ENCODE results near the gene JARID2.

The JARID2 gene

DNA sequence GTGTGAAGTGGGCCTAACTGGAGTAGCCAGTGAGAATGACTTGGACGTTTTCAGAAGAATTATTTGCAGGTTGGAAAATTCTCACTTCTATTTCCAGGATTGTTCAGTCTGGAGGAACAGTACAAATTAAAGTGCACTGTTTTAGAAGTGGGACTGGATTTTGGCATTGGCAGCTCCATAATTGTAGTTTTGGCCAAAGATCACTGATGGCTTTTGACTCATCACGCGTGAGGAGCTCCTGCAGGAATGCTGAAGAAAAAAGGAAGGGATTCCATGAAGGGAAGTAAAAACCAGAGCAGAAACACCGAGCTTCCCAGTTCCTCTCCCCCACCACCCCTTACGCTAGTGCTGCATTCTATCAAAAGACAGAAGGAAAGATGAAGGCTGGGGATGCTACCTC is 103.5 kb downstream of the JARID2 start:
- Histone ChIP-seq H4K8ac (ENCODE audit: low read depth, low read length) (no peak overlapping the region), H3K4ac (ENCODE audit: low read length) (no peak overlapping the region), H2AK5ac (ENCODE audit: low read depth, low read length) (no peak overlapping the region), H3K14ac (ENCODE audit: low read length) (no peak overlapping the region), H3K18ac (ENCODE audit: low read length) (no peak overlapping the region), H2BK12ac (ENCODE audit: low read length) (no peak overlapping the region), H3K23ac (ENCODE audit: low read depth, low read length, poor library complexity) (no peak overlapping the region), H3K9me3 (replicated peaks in 1 of 2; ENCODE audit: control insufficient read depth in 2 of 2, insufficient read depth in 1 of 2, low read depth in 1 of 2, low read length in 2 of 2) (peaks cover 0 to 5% of the 10 kb centered on the region in 2 donors), H3K27me3 (ENCODE audit: control insufficient read depth in 3 of 3, insufficient read depth in 3 of 3, low read depth in 1 of 3, low read length in 3 of 3) (no peaks in the 10 kb centered on the region), H3K9ac (ENCODE audit: low read depth, low read length, poor library complexity) (no peak overlapping the region), H2BK15ac (ENCODE audit: low read length) (no peak overlapping the region), H3K79me1 (ENCODE audit: low read depth, low read length) (no peaks in the 10 kb centered on the region), H3K4me3 (ENCODE audit: low read length in 2 of 2) (no peak overlapping the region), H2BK5ac (ENCODE audit: low read length) (no peak overlapping the region), H2BK120ac (ENCODE audit: low read depth, low read length) (no peak overlapping the region), H2AFZ (ENCODE audit: low read length) (no peak overlapping the region), H4K91ac (ENCODE audit: low read depth, low read length, poor library complexity) (no peak overlapping the region), H3K36me3 (replicated peaks in 1 of 2; ENCODE audit: control insufficient read depth in 2 of 2, insufficient read depth in 2 of 2, low read length in 2 of 2) (no peaks in the 10 kb centered on the region), H3K4me2 (ENCODE audit: insufficient read depth, low read length, poor library complexity, severe bottlenecking) (no peak overlapping the region), H3K27ac (replicated peaks; ENCODE audit: low read length) (no peak overlapping the region), H3K4me1 (ENCODE audit: control insufficient read depth in 2 of 2, insufficient read depth in 1 of 2, low read depth in 1 of 2, low read length in 2 of 2) (peaks cover 8 to 10% of the 10 kb centered on the region in 2 donors)
- WGBS, 2 donors (ENCODE audit: extremely low coverage in 2 of 2, insufficient read length in 2 of 2, insufficient replicate concordance in 1 of 2), result no CpG with 5 or more reads among the region's 5 CpGs
- DNase-seq (ENCODE audit: low spot score), result no peak

GRCh38 chr6:15350386-15351083 is 104.7 kb downstream of the JARID2 start:
- Histone ChIP-seq H2BK5ac (ENCODE audit: low read length) (no peak overlapping the region), H3K4me1 (ENCODE audit: control insufficient read depth in 2 of 2, insufficient read depth in 1 of 2, low read depth in 1 of 2, low read length in 2 of 2) (peaks cover 9% of the 10 kb centered on the region in 2 donors), H2BK120ac (ENCODE audit: low read depth, low read length) (no peak overlapping the region), H4K91ac (ENCODE audit: low read depth, low read length, poor library complexity) (no peak overlapping the region), H3K4ac (ENCODE audit: low read length) (no peak overlapping the region), H3K4me2 (ENCODE audit: insufficient read depth, low read length, poor library complexity, severe bottlenecking) (no peak overlapping the region), H3K9ac (ENCODE audit: low read depth, low read length, poor library complexity) (no peak overlapping the region), H3K27ac (replicated peaks; ENCODE audit: low read length) (no peak overlapping the region), H2BK15ac (ENCODE audit: low read length) (no peak overlapping the region), H4K8ac (ENCODE audit: low read depth, low read length) (no peak overlapping the region), H3K79me1 (ENCODE audit: low read depth, low read length) (no peaks in the 10 kb centered on the region), H2AK5ac (ENCODE audit: low read depth, low read length) (no peak overlapping the region), H3K36me3 (replicated peaks in 1 of 2; ENCODE audit: control insufficient read depth in 2 of 2, insufficient read depth in 2 of 2, low read length in 2 of 2) (no peaks in the 10 kb centered on the region), H3K4me3 (ENCODE audit: low read length in 2 of 2) (no peak overlapping the region), H3K23ac (ENCODE audit: low read depth, low read length, poor library complexity) (no peak overlapping the region), H3K18ac (ENCODE audit: low read length) (no peak overlapping the region), H3K9me3 (replicated peaks in 1 of 2; ENCODE audit: control insufficient read depth in 2 of 2, insufficient read depth in 1 of 2, low read depth in 1 of 2, low read length in 2 of 2) (peaks cover 0 to 5% of the 10 kb centered on the region in 2 donors), H3K14ac (ENCODE audit: low read length) (no peak overlapping the region), H2BK12ac (ENCODE audit: low read length) (no peak overlapping the region), H2AFZ (ENCODE audit: low read length) (no peak overlapping the region), H3K27me3 (ENCODE audit: control insufficient read depth in 3 of 3, insufficient read depth in 3 of 3, low read depth in 1 of 3, low read length in 3 of 3) (no peaks in the 10 kb centered on the region)
- no CpG with 5 or more reads among the region's 6 CpGs for WGBS, 2 donors (ENCODE audit: extremely low coverage in 2 of 2, insufficient read length in 2 of 2, insufficient replicate concordance in 1 of 2)
- DNase-seq (ENCODE audit: low spot score), result no peak

DNA sequence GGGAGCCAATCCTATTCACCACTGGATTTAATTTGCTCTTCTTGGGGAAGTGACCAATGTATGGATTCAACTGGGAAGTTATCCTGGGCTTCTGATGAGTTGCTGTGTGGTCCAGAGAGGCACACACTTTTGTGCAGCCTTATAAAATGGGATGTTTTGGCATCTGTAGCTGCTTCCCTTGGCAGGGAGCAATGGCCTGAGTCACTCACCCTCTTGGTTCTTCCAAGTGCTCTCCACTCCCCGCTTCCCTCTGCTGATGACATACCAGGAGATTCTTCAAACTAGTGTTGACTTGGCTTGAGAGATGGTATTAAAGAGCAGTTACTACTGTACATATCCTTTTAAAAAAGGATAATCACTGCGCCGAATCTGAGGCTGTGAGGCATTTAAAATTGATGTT is 105.8 kb downstream of the JARID2 start:
- H3K4me2 ChIP-seq (ENCODE audit: insufficient read depth, low read length, poor library complexity, severe bottlenecking), result no peak overlapping the region

GRCh38 chr6:15352220-15352619 is 106.4 kb downstream of the JARID2 start:
- H3K79me1 ChIP-seq (ENCODE audit: low read depth, low read length), result no peaks in the 10 kb centered on the region
- no peaks in the 10 kb centered on the region for H3K27me3 ChIP-seq (ENCODE audit: control insufficient read depth in 3 of 3, insufficient read depth in 3 of 3, low read depth in 1 of 3, low read length in 3 of 3)
- no peak overlapping the region for H3K23ac ChIP-seq (ENCODE audit: low read depth, low read length, poor library complexity)
- no peak overlapping the region for H2BK15ac ChIP-seq (ENCODE audit: low read length)
- no peak overlapping the region for H3K27ac ChIP-seq (replicated peaks; ENCODE audit: low read length)
- H2AK5ac ChIP-seq (ENCODE audit: low read depth, low read length), result no peak overlapping the region
- H2AFZ ChIP-seq (ENCODE audit: low read length), result no peak overlapping the region
- no peak overlapping the region for H3K14ac ChIP-seq (ENCODE audit: low read length)
- no peak overlapping the region for H3K4me3 ChIP-seq (ENCODE audit: low read length in 2 of 2)
- DNase-seq (ENCODE audit: low spot score), result no peak
- H3K4ac ChIP-seq (ENCODE audit: low read length), result no peak overlapping the region
- no peak overlapping the region for H2BK120ac ChIP-seq (ENCODE audit: low read depth, low read length)
- H3K9ac ChIP-seq (ENCODE audit: low read depth, low read length, poor library complexity), result no peak overlapping the region
- H3K4me2 ChIP-seq (ENCODE audit: insufficient read depth, low read length, poor library complexity, severe bottlenecking), result no peak overlapping the region
- H3K18ac ChIP-seq (ENCODE audit: low read length), result no peak overlapping the region
- no CpG with 5 or more reads among the region's 4 CpGs for WGBS, 2 donors (ENCODE audit: extremely low coverage in 2 of 2, insufficient read length in 2 of 2, insufficient replicate concordance in 1 of 2)
- no peak overlapping the region for H2BK12ac ChIP-seq (ENCODE audit: low read length)
- peaks cover 14 to 15% of the 10 kb centered on the region in 2 donors for H3K4me1 ChIP-seq (ENCODE audit: control insufficient read depth in 2 of 2, insufficient read depth in 1 of 2, low read depth in 1 of 2, low read length in 2 of 2)
- no peaks in the 10 kb centered on the region for H3K36me3 ChIP-seq (replicated peaks in 1 of 2; ENCODE audit: control insufficient read depth in 2 of 2, insufficient read depth in 2 of 2, low read length in 2 of 2)
- no peak overlapping the region for H2BK5ac ChIP-seq (ENCODE audit: low read length)
- H4K91ac ChIP-seq (ENCODE audit: low read depth, low read length, poor library complexity), result no peak overlapping the region
- peaks cover 0 to 5% of the 10 kb centered on the region in 2 donors for H3K9me3 ChIP-seq (replicated peaks in 1 of 2; ENCODE audit: control insufficient read depth in 2 of 2, insufficient read depth in 1 of 2, low read depth in 1 of 2, low read length in 2 of 2)
- H4K8ac ChIP-seq (ENCODE audit: low read depth, low read length), result no peak overlapping the region

More for the DNA sequence above, 105.8 kb downstream of the JARID2 start:
- no peak overlapping the region for H4K8ac ChIP-seq (ENCODE audit: low read depth, low read length)
- WGBS, 2 donors (ENCODE audit: extremely low coverage in 2 of 2, insufficient read length in 2 of 2, insufficient replicate concordance in 1 of 2), result no CpG with 5 or more reads among the region's 3 CpGs
- no peaks in the 10 kb centered on the region for H3K36me3 ChIP-seq (replicated peaks in 1 of 2; ENCODE audit: control insufficient read depth in 2 of 2, insufficient read depth in 2 of 2, low read length in 2 of 2)
- H3K4me1 ChIP-seq (ENCODE audit: control insufficient read depth in 2 of 2, insufficient read depth in 1 of 2, low read depth in 1 of 2, low read length in 2 of 2), result peaks cover 12 to 14% of the 10 kb centered on the region in 2 donors
- H3K14ac ChIP-seq (ENCODE audit: low read length), result no peak overlapping the region
- H3K27me3 ChIP-seq (ENCODE audit: control insufficient read depth in 3 of 3, insufficient read depth in 3 of 3, low read depth in 1 of 3, low read length in 3 of 3), result no peaks in the 10 kb centered on the region
- no peak overlapping the region for H3K4me3 ChIP-seq (ENCODE audit: low read length in 2 of 2)
- H2BK12ac ChIP-seq (ENCODE audit: low read length), result no peak overlapping the region
- H3K27ac ChIP-seq (replicated peaks; ENCODE audit: low read length), result no peak overlapping the region
- H3K23ac ChIP-seq (ENCODE audit: low read depth, low read length, poor library complexity), result no peak overlapping the region
- DNase-seq (ENCODE audit: low spot score), result no peak
- H3K9ac ChIP-seq (ENCODE audit: low read depth, low read length, poor library complexity), result no peak overlapping the region
- H3K18ac ChIP-seq (ENCODE audit: low read length), result no peak overlapping the region
- H2BK15ac ChIP-seq (ENCODE audit: low read length), result no peak overlapping the region
- H3K9me3 ChIP-seq (replicated peaks in 1 of 2; ENCODE audit: control insufficient read depth in 2 of 2, insufficient read depth in 1 of 2, low read depth in 1 of 2, low read length in 2 of 2), result peaks cover 0 to 5% of the 10 kb centered on the region in 2 donors
- H3K4ac ChIP-seq (ENCODE audit: low read length), result no peak overlapping the region
- H3K79me1 ChIP-seq (ENCODE audit: low read depth, low read length), result no peaks in the 10 kb centered on the region
- H2AFZ ChIP-seq (ENCODE audit: low read length), result no peak overlapping the region
- no peak overlapping the region for H4K91ac ChIP-seq (ENCODE audit: low read depth, low read length, poor library complexity)
- no peak overlapping the region for H2BK5ac ChIP-seq (ENCODE audit: low read length)
- H2AK5ac ChIP-seq (ENCODE audit: low read depth, low read length), result no peak overlapping the region
- no peak overlapping the region for H2BK120ac ChIP-seq (ENCODE audit: low read depth, low read length)

All from neuronal stem cell (in vitro differentiated cells).